K562 (cell line): Measurements from ENCODE around the gene LPIN2. TPM values are rescaled to one million over a fixed set of nuclear protein-coding genes. Genes with fewer than 3 reads are reported as not detected.

Source experiments
- EGR1 ChIP-seq: fragments of 450-650 bp; conservative IDR thresholded peaks from 2 replicates; pipeline ENCODE4 v1.6.1; 2017; ENCODE audit warnings: mild to moderate bottlenecking
- ELF2 ChIP-seq: fragments of 250-450 bp; sonication (Bioruptor Pico); IDR thresholded peaks from 2 replicates; pipeline ENCODE4 v1.5.0; 2021; ENCODE audit warnings: mild to moderate bottlenecking
- ETS2 ChIP-seq: IDR thresholded peaks from 2 replicates; pipeline ENCODE4 v1.6.1; 2016; ENCODE audit warnings: borderline replicate concordance, missing genetic modification characterization, mild to moderate bottlenecking, moderate library complexity, missing compliant biosample characterization; ENCODE audit not compliant: poor library complexity, severe bottlenecking
- FOXM1 ChIP-seq, 2 experiments: fragments of 450-650 bp in 1 of 2; sonication (generic) in 1 of 2; formaldehyde crosslinking in 1 of 2; IDR thresholded peaks; 2 replicates each; pipeline versions ENCODE4 v1.6.1 to v1.9.0; 2017 to 2022; ENCODE audit warnings: low read depth in 2 of 2, mild to moderate bottlenecking in 2 of 2, missing genetic modification reagents in 1 of 2, moderate library complexity in 1 of 2
- GTF2A2 ChIP-seq: IDR thresholded peaks from 2 replicates; pipeline ENCODE4 v1.6.1; 2016; ENCODE audit warnings: mild to moderate bottlenecking, missing genetic modification characterization, missing compliant biosample characterization
- KLF1 ChIP-seq: fragments of 450-650 bp; IDR thresholded peaks from 2 replicates; pipeline ENCODE4 v1.6.1; 2016; ENCODE audit warnings: missing genetic modification characterization, missing compliant biosample characterization
- KLF13 ChIP-seq: fragments of 450-650 bp; IDR thresholded peaks from 2 replicates; pipeline ENCODE4 v1.6.1; 2016; ENCODE audit warnings: missing genetic modification characterization, low read depth, mild to moderate bottlenecking, missing compliant biosample characterization, moderate library complexity, borderline replicate concordance
- NCOA6 ChIP-seq: fragments of 450-650 bp; IDR thresholded peaks from 2 replicates; pipeline ENCODE4 v1.6.1; 2017; ENCODE audit warnings: mild to moderate bottlenecking
- NR2C2 ChIP-seq, 2 experiments: fragments of 200-800 bp in 1 of 2; sonication (Bioruptor generic) in 1 of 2; sonication (generic) in 1 of 2; formaldehyde crosslinking in 1 of 2; IDR thresholded peaks; 2 replicates each; pipeline versions ENCODE4 v1.6.1 to v1.8.0; 2016 to 2022; ENCODE audit warnings: mild to moderate bottlenecking in 1 of 2, missing compliant biosample characterization in 1 of 2, missing genetic modification characterization in 1 of 2, missing genetic modification reagents in 1 of 2
- NR3C1 ChIP-seq: sonication (generic); formaldehyde crosslinking; IDR thresholded peaks from 2 replicates; pipeline ENCODE4 v1.8.1; 2022; ENCODE audit warnings: missing genetic modification reagents
- POLR2AphosphoS2 ChIP-seq: IDR thresholded peaks from 2 replicates; pipeline ENCODE4 v1.6.1; 2012; ENCODE audit warnings: low read length, improper control_type of control experiment
- RFX5 ChIP-seq: IDR thresholded peaks from 2 replicates; pipeline ENCODE4 v1.6.1; 2011; ENCODE audit warnings: low read depth, mild to moderate bottlenecking, improper control_type of control experiment, low read length
- U2AF1 ChIP-seq: fragments of 200-400 bp; formaldehyde crosslinking; optimal IDR thresholded peaks from 2 replicates; pipeline ENCODE3; 2017; ENCODE audit warnings: mild to moderate bottlenecking, low read depth, low read length, moderate library complexity
- ZBTB8A ChIP-seq: fragments of 450-650 bp; IDR thresholded peaks from 2 replicates; pipeline ENCODE4 v1.6.1; 2018; ENCODE audit warnings: mild to moderate bottlenecking, moderate library complexity; ENCODE audit not compliant: partially characterized antibody
- ZC3H4 ChIP-seq: sonication (generic); formaldehyde crosslinking; IDR thresholded peaks from 2 replicates; pipeline ENCODE4 v1.9.0; 2021; ENCODE audit warnings: missing genetic modification reagents, borderline replicate concordance
- ZFP30 ChIP-seq: fragments of 250-450 bp; sonication (Bioruptor Pico); IDR thresholded peaks from 2 replicates; pipeline ENCODE4 v1.8.0; 2022; ENCODE audit warnings: moderate library complexity, mild to moderate bottlenecking, inconsistent platforms, borderline replicate concordance
- ZNF347 ChIP-seq: fragments of 450-650 bp; formaldehyde crosslinking; IDR thresholded peaks from 2 replicates; pipeline ENCODE4 v1.4.0; 2020; ENCODE audit warnings: low read depth, mild to moderate bottlenecking, moderate library complexity
- ZNF384 ChIP-seq: IDR thresholded peaks from 2 replicates; pipeline ENCODE4 v1.6.1; 2012; ENCODE audit warnings: low read depth, low read length, improper control_type of control experiment
- ZNF778 ChIP-seq: fragments of 450-650 bp; formaldehyde crosslinking; IDR thresholded peaks from 2 replicates; pipeline ENCODE4 v1.4.0; 2020; ENCODE audit warnings: mild to moderate bottlenecking, moderate library complexity
- polyA plus RNA-seq, 8 experiments: library from polyadenylated mRNA; depleted of rRNA in 4 of 8; stranded (reverse) in 5 of 8; unstranded in 3 of 8; fragments of >200 nt; fragmentation: Nextera tagmentation in 2 of 8; fragmentation: Illumina TruSeq in 1 of 8; extraction: Ambion mirVana in 2 of 8; extraction: Trizol in 1 of 8; gene quantifications; 2 replicates each; pipeline versions ENCODE4 v1.2.1 to v1.2.3, GENCODE V29; 2011 to 2014; ENCODE audit warnings: inconsistent platforms in 1 of 8, missing spikeins in 1 of 8
- total RNA-seq, 7 experiments: library from RNA; depleted of rRNA in 6 of 7; stranded (reverse); fragments of >200 nt in 6 of 7; fragmentation: Illumina TruSeq in 2 of 7; extraction: Trizol in 2 of 7; gene quantifications; 2 replicates each; pipeline versions ENCODE4 v1.2.1 to v1.2.3, GENCODE V29; 2011 to 2021; ENCODE audit warnings: low replicate concordance in 1 of 7
- TF ChIP-seq, protein P1 (sequence below): fragments of 250-450 bp; sonication (Bioruptor Pico); IDR thresholded peaks from 2 replicates; pipeline ENCODE4 v1.8.0; 2021; ENCODE audit warnings: moderate library complexity, mild to moderate bottlenecking, inconsistent platforms
- TF ChIP-seq, protein P2 (sequence below): fragments of 450-650 bp; IDR thresholded peaks from 2 replicates; pipeline ENCODE4 v1.6.1; 2018; ENCODE audit not compliant: partially characterized antibody

LPIN2 gene
- total and polyA plus RNA-seq, 9 of the 15 experiments (the other 6 are each of a cell fraction or from before 2014, with no cell fraction given): 5.2 to 34.8 (median 24.6) TPM

DNA sequence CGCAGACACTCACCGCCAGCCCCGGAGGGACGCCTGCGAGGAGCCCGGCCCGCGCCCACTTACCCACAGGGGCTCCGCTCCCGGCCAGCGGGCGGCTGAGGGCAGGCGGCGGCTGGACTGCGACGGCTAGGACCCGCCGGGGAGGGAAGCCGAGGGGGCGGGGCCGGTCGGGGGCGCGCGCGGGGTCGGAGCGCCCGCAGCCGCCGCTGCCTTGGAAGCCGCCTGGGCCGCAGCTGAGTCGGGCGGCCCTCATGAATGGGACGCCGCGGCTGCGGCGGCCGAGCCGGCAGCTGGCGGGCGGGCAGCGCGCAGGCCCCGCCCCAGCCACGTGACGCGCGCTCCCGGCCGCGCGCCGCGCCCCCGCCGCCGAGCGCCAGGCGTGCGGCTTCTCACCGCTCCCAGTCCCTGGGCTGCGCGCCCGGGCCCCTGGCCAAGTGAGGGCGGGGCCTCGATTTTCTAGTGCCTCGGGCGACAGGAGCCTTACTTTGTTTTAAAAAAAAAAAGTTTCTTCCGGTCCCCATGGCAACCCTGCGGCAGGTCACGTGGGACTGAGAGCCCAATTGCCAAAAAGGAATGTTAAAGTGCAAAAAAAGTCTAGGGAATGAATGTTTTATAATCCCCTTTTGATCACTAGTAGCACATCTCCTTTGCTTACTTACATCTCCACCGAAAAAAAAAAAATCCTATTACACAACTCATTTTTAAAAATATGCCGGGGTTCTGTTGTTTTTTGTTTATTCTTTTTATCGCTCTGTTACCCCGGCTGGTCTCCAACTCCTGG is at the start of gene LPIN2 (continued):
- no peak for TF ChIP-seq KLF13 (tag)
- TF ChIP-seq EGR1: no peak
- TF ChIP-seq U2AF1: no peak
- no peak for TF ChIP-seq ELF2 (CRISPR knock-in tag)
- TF ChIP-seq NR3C1 (CRISPR knock-in tag): no peak
- TF ChIP-seq, protein P1, sequence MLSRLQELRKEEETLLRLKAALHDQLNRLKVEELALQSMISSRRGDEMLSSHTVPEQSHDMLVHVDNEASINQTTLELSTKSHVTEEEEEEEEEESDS (CRISPR knock-in tag): no peak
- no peak for TF ChIP-seq ZFP30 (CRISPR knock-in tag)
- peak; percentile 99 for TF ChIP-seq ZNF384
- TF ChIP-seq ZNF778 (CRISPR knock-in tag): no peak
- TF ChIP-seq ETS2 (tag): no peak
- TF ChIP-seq GTF2A2: no peak
- no peak; the same call in 1 of the 2 replicates for TF ChIP-seq KLF1
- TF ChIP-seq FOXM1 (IDR thresholded peaks at IDR 0.05; ENCODE audit: low read depth): no peak
- TF ChIP-seq FOXM1 (CRISPR knock-in tag; IDR thresholded peaks at IDR 0.05; ENCODE audit: low read depth): 0 out of 2 replicates have a peak, but pooled peaks have one; percentile 2
- TF ChIP-seq NR2C2 (CRISPR knock-in tag; IDR thresholded peaks at IDR 0.05): no peak
- peak; percentile 56 for TF ChIP-seq NR2C2 (tag; IDR thresholded peaks at IDR 0.05)
- TF ChIP-seq RFX5: 0 out of 2 replicates have a peak, but pooled peaks have one; percentile 19
- TF ChIP-seq ZNF347 (CRISPR knock-in tag): no peak
- no peak for TF ChIP-seq NCOA6
- TF ChIP-seq POLR2AphosphoS2: no peak
- TF ChIP-seq, protein P2, sequence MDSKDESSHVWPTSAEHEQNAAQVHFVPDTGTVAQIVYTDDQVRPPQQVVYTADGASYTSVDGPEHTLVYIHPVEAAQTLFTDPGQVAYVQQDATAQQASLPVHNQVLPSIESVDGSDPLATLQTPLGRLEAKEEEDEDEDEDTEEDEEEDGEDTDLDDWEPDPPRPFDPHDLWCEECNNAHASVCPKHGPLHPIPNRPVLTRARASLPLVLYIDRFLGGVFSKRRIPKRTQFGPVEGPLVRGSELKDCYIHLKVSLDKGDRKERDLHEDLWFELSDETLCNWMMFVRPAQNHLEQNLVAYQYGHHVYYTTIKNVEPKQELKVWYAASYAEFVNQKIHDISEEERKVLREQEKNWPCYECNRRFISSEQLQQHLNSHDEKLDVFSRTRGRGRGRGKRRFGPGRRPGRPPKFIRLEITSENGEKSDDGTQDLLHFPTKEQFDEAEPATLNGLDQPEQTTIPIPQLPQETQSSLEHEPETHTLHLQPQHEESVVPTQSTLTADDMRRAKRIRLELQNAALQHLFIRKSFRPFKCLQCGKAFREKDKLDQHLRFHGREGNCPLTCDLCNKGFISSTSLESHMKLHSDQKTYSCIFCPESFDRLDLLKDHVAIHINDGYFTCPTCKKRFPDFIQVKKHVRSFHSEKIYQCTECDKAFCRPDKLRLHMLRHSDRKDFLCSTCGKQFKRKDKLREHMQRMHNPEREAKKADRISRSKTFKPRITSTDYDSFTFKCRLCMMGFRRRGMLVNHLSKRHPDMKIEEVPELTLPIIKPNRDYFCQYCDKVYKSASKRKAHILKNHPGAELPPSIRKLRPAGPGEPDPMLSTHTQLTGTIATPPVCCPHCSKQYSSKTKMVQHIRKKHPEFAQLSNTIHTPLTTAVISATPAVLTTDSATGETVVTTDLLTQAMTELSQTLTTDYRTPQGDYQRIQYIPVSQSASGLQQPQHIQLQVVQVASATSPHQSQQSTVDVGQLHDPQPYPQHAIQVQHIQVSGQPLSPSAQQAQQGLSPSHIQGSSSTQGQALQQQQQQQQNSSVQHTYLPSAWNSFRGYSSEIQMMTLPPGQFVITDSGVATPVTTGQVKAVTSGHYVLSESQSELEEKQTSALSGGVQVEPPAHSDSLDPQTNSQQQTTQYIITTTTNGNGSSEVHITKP: peak; percentile 19
- TF ChIP-seq ZBTB8A: no peak
- TF ChIP-seq ZC3H4 (CRISPR knock-in tag): no peak
